NCI-H345 (cell line): ENCODE measurements around the gene MYO15A.
A peak's percentile ranks its signal among the peaks of the same experiment; 100 is the strongest.

Experiments
- DNase-seq: peaks from one replicate; lab custom pipeline; 2025; lab: John Stamatoyannopoulos, UW

Gene MYO15A

DNA sequence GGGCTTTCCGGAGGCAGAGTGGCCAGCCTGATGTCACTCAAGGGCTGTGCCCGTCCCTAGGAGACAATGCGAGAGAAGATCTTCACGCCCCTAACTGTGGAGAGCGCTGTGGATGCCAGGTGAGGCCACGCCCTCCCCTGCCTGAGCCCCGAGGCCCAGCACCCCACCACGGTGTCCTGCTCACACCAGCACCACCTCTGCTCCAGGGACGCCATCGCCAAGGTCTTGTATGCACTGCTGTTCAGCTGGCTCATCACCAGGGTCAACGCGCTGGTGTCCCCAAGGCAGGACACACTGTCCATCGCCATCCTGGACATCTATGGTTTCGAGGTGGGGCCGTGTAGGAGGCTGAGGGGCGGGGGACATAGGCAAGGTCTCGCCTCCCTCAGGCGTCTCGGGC lies 27.8 kb downstream of the MYO15A start:
- DNase-seq, result no peak

DNA sequence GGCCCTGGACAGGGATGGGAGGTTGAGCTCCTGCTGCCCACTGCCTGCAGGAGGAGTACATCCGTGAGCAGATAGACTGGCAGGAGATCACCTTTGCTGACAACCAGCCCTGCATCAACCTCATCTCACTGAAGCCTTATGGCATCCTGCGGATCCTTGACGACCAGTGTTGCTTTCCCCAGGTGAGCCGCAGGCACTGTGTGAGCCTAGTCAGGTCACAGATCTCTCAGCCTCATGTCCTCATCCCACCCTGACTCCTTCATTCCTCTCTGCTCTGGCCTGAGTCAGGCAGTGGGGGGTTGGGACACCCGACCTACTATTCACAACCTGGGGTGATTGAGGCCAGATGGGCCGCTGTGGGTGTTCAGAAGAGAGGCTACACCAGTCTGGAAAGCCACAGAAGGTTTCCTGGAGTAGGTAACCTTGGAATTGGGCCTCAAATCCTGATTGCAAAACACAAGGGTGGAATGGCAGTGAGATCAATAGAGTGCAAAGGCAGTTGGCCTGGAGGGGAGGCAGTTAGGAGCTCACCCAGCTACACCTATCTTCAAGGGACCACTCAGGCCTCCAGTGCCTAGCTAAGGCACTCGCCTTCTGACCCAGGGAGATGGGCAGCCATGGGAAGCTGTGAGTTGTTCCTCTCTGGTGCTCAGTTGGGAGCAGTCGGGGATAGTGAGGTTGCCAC lies 29.7 kb downstream of the MYO15A start:
- DNase-seq, result no peak

DNA sequence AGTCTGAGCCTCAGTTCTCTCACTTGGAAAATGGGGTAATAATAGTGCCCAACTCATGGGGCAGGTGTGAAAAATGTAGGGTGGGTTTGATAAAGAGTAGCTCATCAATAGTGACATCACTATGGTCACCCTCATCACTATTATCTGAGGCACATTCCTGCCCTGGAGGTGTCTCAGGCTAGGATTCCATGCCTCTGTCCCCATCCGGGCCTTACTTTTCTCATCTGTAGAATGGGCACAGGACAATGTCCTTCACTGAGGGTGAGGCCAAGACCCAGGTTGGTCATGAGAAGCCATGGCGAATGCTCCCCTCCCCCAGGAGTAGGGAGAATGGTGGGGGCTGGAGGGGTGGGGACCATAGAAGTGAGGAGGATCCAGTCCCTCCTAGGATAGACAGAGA lies 30.5 kb downstream of the MYO15A start:
- no peak for DNase-seq

DNA sequence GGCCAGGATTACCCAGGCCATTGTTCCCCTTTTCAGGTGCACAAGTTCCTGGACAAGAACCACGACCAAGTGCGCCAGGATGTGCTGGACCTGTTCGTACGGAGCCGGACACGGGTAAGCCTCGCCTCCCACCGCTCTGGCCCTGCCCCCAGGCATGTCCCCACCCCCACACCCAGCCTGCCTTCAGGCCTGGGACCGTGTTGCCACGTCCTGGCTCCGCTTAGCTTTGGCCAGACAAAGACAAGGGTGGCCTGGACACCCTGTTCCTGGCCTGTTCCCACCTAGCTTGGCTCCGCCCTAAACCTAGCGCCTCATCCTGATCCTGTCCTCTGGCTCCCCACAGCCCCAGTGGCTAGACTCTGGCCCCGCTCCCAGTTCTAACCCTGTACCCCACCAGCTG lies 30.9 kb downstream of the MYO15A start:
- DNase-seq, result no peak

DNA sequence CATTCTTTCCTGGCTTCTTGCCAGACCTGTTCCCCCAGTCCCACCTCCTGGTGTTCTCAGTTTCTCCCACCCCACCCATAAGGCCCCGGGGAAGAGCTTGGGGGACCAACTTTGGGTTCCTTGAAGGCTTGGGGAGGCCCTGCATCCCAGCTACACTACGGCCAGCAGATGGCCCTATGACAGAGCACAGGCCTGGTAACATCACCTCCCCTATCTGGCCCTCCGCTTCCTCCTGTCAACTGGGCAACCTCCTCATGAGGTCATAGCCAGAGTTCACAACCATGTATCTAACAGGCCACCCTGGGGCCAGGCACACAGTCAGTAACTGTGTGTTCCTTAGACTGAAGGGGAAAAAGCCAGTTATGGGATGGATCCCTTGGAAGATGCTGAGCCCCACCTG lies 31.4 kb downstream of the MYO15A start:
- no peak for DNase-seq

DNA sequence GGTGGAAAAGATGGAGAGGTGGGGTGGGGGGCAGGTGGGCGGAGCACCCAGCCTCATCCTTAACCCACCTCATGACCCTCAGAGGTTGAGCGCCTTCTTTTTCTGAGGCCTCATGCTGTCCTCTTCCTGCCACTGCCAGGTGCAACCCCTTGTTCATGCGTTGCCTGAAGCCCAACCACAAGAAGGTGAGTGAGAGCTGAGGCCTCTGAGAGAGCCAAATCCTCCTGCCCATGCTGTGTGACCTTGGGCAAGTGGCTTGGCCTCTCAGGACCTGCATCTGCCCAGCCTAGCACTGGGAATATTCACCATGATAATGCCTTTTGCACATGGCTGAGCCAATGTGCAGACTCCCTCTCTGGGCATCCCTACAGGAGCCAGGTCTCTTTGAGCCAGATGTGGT lies 32.1 kb downstream of the MYO15A start:
- no peak for DNase-seq

DNA sequence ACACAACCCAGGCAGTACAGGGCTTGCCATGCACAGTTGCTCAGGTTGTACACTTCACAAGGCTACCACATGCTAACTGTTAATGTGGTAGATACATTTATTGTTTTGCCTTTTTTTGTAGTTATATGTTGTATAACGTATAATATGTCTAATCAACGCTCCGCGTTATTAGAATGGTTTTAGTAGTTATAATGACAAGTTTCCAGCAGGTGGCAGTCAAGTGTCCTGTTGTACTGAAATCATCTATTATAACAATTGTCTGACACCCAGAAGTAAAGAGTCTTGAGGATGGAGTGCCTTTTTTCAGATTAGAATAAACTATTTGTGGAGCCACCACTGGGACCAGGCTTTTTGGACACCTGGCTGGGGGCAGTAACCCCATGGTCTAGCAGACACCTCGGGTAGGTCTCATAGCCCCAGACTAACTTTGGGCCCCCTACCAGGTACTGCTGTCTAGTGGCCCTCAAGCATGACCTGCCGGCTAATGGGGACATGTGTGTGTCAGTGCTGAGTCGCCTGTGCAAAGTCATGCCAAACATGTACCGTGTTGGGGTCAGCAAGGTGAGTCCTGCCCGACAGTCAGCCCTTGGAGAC lies 32.8 kb downstream of the MYO15A start:
- DNase-seq, result peak; percentile 35

DNA sequence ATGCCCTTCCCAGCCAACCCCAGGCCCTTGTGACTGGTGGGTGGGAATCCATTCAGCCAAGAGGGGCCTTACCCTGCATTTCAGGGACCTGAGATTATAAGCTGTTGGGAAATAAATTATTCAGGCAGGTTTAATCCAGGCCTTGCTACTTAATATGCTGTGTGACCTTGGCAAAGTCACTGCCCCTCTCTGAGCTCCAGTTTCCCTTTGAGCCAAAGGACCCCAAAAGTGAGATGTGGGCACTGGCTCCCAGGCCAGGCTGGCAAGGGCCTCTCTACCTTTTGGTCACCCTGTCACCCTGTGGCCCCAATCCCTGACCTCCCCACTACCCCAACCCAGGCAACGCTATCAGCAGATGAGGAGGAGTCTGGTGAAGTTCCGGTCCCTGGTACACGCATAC lies 33.9 kb downstream of the MYO15A start:
- no peak for DNase-seq

DNA sequence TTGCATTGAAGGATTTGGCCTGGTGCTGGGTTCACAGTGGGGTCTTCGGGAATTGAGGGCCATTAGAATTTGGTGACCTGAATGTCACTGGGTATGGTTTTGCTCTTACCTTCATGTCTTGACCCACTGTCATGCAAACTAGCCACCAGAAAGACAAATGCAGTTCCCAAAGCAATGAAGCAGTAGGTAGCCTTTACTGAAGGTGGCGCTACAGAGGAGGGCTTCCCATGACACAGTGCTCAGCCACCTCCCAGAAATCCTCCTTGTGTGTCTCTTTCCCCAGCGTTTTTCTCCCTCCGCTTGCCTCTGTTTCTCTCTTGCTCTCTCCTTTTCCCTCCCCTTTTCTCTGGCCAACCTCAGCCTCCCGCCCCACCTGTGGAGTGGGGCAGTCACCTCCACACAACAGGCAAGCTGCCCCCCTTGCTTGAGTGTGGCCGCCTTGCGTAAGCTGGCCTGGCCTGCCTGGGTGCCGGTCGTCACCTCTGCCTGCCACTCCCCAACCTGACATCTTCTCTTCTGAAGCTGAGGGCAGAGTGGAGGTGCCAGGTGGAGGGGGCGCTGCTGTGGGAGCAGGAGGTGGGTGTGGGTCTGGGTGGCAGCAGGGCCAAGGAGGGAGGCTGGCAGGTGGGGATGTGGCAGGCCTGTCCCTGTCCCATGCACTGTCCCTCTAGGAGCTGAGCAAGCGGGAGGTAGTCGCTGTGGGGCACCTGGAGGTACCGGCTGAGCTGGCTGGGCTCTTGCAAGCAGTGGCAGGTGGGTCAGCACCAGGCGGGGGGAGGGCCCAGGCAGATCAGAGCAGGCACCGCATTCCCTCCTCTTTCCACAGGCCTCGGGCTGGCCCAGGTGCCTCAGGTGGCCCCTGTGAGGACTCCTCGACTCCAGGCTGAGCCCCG lies 34.7 kb downstream of the MYO15A start:
- no peak for DNase-seq

DNA sequence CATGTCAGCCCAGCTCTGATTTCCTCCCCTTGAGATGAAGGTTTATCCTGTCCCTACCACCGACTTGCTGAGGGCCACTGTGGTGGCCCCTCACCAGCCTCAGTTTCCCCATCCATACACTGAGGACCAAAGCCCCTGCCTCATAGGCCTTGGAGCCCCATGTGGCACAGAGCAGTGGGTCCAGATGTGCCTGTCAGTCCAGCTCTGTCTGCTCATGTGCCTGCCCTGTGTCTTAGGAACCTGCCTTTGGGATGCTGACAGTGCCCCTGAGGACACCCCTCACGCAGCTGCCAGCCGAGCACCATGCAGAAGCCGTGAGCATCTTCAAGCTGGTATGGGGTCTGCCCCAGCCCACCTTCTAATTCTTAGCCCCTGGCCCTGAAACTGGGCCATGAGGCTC lies 35.7 kb downstream of the MYO15A start:
- no peak for DNase-seq

DNA sequence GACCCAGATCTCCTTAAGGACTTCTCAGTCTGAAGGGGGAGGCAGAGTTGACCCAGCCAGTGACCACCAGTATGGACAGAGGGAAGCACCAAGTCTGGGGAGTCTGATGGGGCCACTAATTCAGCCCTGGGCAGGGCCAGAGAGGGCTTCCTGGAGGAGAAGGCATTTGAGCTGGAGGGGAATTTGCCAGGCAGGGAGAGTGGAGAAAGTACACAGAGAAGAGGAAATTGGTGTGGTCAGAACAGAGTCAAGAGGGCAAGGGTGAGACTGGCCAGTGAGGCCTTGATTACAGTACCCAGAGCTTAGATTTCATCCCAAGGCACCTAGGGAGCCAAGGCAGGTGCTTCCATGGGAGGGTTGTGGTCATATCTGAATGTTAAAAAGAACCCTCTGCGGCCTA lies 36.3 kb downstream of the MYO15A start:
- DNase-seq, result no peak

DNA sequence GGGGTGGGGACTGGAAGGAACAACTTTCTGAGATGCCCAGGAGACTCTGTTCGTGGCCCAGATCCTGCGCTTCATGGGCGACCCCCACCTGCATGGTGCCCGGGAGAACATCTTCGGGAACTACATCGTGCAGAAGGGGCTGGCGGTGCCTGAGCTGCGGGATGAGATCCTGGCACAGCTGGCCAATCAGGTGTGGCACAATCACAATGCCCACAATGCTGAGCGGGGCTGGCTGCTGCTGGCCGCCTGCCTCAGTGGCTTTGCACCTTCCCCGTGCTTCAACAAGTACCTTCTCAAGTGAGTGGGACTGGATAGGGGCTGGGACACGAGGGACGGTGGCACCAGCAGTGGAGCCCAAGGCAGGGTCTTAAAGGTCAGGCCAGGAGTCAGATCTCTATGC lies 37.3 kb downstream of the MYO15A start:
- DNase-seq, result no peak

DNA sequence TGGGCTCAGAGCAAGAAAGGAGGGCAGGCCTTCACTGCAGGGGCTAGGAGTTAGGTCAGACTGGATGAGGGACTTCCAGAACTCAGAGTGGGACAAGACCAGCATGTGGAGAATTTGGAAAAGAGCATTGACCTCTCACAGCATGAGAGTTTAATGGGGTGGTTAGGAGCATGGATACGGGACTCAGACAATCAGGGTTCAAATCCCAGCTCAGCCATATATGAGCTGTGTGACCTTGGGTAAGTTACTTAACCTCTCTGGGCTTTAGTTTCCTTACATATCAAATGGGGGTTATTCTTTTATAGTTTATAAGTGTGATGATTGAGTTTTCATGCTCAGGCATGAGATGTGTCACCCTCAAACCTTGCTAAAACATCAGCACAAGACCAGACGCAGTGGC lies 37.7 kb downstream of the MYO15A start:
- DNase-seq, result no peak

DNA sequence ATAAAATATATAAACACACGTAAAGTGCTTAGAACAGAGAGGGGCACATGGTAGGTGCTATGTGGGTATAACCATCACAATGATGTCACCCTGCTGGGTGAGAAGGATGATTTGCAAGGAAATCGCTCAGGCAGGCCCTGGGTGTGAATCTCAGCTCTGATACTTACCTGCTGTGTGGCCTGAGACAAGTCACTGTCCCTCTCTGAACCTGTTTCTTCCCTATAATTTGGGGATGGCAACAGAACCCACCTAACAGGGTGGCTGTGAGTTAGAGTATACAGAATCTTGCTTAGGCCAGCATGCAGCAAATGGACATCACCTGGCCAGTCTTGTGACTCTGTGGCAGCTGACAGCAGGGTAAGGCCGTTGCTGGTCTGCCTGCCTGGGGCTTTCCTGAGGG lies 38.4 kb downstream of the MYO15A start:
- no peak for DNase-seq

DNA sequence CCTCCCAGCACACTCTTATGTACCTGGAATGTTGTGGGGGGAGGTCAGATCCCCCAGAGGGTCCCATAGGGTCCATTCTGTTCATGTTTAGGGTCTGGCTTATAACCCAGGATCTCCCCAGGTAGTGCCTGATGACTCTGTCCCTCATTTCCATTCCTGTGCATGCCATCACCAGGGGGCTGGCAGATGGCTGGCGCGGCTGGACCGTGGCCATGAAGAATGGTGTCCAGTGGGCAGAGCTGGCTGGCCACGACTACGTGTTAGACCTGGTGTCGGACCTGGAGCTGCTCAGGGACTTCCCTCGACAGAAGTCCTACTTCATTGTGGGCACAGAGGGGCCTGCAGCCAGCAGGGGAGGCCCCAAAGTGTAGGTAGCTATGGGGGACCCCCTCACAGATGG lies 40.0 kb downstream of the MYO15A start:
- no peak for DNase-seq

DNA sequence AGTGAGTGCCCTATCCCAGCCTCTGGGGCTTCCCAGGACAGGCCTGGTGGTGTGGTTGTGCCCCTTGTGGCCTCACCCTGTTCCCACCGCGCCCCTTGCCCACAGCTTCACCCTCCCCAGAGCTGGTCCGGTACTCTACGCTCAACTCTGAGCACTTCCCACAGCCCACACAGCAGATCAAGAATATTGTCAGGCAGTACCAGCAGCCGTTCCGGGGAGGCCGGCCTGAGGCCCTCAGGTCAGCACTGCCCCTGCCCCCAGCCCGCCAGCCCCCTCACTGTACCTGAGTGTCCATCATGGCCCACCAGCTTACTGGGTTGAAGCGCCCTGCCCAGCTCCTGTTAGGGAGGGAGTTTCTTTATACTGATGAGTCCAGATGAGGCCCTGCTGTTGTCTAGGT lies 42.7 kb downstream of the MYO15A start:
- DNase-seq, result no peak

DNA sequence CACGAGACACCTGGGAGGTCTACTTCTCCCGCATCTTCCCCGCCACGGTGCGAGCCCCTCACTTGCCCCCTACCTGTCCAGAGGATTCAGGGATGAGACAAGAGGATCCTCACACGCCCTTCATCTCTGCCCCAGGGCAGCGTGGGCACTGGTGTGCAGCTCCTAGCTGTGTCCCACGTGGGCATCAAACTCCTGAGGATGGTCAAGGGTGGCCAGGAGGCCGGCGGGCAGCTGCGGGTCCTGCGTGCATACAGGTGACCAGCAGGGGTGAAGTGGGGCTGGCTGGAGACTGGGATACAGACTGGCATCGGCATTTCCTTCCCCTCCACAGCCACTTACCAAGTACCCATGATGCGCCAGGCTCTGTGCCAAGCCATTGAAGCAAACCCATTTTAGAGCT lies 46.6 kb downstream of the MYO15A start:
- no peak for DNase-seq

DNA sequence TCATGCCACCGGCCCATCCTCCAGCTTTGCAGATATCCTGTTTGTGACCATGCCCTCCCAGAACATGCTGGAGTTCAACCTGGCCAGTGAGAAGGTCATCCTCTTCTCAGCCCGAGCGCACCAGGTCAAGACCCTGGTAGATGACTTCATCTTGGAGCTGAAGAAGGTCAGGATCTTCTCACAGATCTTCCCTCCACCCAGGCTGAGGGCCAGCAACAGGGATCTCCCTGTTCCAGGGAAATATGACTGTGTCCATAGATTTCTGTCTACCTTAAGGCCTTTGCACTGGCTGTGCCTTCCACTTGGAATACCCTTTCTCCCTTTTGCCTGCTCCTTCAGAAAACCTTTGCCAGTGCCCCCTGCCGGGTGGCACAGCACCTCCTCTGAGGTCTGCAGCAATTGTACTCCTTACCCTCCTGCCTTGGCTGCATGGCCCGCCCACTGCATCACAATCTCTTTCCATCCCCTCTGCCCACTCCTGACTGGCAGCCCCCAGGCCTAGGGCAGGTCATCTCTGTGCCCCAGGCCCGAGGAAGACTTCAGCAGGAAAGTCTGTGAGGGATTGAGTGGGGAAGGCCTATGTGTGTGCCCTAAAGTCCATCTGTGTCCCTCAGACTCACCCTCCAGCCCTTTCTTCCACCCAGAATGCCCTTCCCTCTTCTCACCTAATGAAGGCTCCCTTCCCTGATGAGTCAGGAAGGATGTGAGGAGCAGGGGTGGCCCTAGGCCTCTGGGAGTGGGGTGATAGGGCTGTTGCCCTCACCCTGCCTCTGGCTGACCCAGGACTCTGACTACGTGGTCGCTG lies 47.8 kb downstream of the MYO15A start:
- DNase-seq, result no peak

DNA sequence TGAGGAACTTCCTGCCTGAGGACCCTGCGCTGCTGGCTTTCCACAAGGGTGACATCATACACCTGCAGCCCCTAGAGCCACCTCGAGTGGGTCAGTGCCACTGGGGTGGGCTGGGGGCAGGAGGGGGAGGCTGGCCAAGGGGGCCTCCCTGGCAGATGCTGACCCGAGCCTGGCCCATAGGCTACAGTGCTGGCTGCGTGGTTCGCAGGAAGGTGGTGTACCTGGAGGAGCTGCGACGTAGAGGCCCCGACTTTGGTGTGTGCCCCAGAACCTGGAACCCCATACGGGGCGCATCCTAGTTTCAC lies 48.4 kb downstream of the MYO15A start:
- DNase-seq, result no peak

DNA sequence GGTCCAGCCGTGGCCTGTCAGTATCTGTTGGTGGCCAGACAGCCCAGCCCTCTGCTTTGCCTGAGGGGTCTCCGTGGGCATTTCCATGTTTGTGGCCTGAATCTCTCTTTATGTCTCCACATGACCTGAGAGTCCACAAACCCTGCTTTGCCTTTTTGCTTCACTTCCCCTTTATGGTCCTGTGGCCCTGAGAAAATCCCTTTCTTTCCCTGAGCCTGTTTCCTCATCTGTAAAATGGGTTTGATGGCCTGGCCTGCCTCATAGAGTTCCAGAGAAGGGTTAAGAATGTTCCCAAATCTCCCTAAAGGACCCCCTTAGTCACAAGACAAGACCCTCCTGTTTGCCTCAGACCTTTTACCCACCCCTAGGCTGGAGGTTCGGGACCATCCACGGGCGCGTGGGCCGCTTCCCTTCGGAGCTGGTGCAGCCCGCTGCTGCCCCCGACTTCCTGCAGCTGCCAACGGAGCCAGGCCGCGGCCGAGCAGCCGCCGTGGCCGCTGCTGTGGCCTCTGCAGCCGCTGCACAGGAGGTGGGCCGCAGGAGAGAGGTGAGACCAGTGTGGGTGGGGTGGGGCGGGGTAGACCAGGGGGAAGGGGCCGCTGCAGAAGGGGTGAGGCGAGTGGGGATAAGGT lies 48.9 kb downstream of the MYO15A start:
- DNase-seq, result no peak

DNA sequence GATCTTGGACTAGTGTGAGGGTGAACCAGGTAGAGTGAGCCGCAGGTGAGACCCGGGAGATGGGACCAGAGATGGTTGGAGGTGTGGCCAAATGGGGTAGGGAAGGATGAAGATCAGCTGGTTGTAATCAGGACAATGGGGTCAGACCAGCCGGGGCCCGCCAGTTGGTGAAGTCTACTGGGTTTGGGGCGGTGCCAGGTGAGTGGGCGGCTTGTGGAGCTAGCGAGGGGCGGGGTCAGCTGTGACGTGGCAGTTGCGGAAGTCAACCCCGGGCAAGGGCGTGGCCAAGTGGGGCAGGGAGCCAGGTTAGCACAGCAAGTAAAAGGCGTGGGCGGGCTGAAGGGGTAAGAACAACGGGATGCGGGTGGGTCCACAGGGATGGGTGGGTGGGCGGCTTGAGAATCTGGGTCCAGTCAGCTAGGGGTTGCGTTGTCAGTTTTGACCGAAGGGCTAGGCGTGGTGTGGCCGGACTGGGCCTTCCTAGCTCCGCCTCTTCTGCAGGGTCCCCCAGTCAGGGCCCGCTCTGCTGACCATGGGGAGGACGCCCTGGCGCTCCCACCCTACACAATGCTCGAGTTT lies 49.6 kb downstream of the MYO15A start:
- no peak for DNase-seq
